ENCODE measurements around the gene INSR. TPM values are rescaled to one million over a fixed set of nuclear protein-coding genes. Genes with fewer than 3 reads are reported as not detected.

INSR gene
- total and polyA plus RNA-seq, 2 of the 8 experiments (the other 6 are each of a cell fraction or from before 2014, with no cell fraction given): 13.1 to 48.7 TPM

GRCh38 chr19:7331446-7331845 is 37.2 kb upstream of the INSR start:
- no peak overlapping the region for H2BK5ac ChIP-seq (ENCODE audit: low read depth, low read length)
- no peak overlapping the region for H2AK5ac ChIP-seq (ENCODE audit: low read depth, low read length)
- H4K20me1 ChIP-seq (replicated peaks in 1 of 2; ENCODE audit: control insufficient read depth in 1 of 2, insufficient read depth in 2 of 2, low read length in 2 of 2): peaks cover 0 to 6% of the 10 kb centered on the region in 2 experiments
- CTCF ChIA-PET (ENCODE audit: partially characterized antibody): no interaction called here
- POLR2A ChIA-PET (ENCODE audit: partially characterized antibody): no interaction called here
- H2BK15ac ChIP-seq (ENCODE audit: low read length): no peak overlapping the region
- H3K79me2 ChIP-seq (ENCODE audit: control insufficient read depth in 1 of 2, insufficient read depth in 2 of 2, low read length in 2 of 2): no peaks in the 10 kb centered on the region
- no peak overlapping the region for H2AFZ ChIP-seq (ENCODE audit: low read length)
- no peak overlapping the region for H2BK12ac ChIP-seq (ENCODE audit: low read depth, low read length)
- DNase-seq (ENCODE audit: low read depth in 1 of 2, low spot score in 2 of 2) (no peak), FAIRE-seq (no peak)
- H3K27ac ChIP-seq (ENCODE audit: low read depth, low read length): no peak overlapping the region
- H3K79me1 ChIP-seq (ENCODE audit: low read depth, low read length): no peaks in the 10 kb centered on the region
- no peak overlapping the region for H3K14ac ChIP-seq (ENCODE audit: insufficient read length)
- 79% methylated on average over 4 of the region's 4 CpGs; no CpG with 5 or more reads in 1 of the 2 experiments for WGBS, 2 experiments (ENCODE audit: extremely low coverage in 1 of 2, insufficient coverage in 1 of 2, insufficient read length in 1 of 2, insufficient replicate concordance in 2 of 2, low coverage in 1 of 2, low lambda C conversion rate in 2 of 2, missing lambda C conversion rate in 1 of 2)
- no peak overlapping the region for H3K9ac ChIP-seq (replicated peaks in 1 of 4; ENCODE audit: extremely low read depth in 1 of 4, low read depth in 3 of 4, low read length in 3 of 4)
- no peaks in the 10 kb centered on the region for H3K36me3 ChIP-seq (ENCODE audit: control insufficient read depth in 2 of 4, insufficient read depth in 4 of 4, low read length in 3 of 4)
- H3K56ac ChIP-seq (replicated peaks; ENCODE audit: insufficient read length, low read depth, low read length): peak overlapping the region; percentile 98
- peaks cover 0 to 7% of the 10 kb centered on the region in 2 experiments; a peak in 2 of 4 replicates for H3K9me3 ChIP-seq (ENCODE audit: insufficient read depth in 2 of 2, low read depth in 1 of 2, low read length in 1 of 2)
- H3K23me2 ChIP-seq (ENCODE audit: low read depth, low read length): peaks cover 7% of the 10 kb centered on the region; the same call in 1 of the 2 replicates
- no peak overlapping the region for H3K23ac ChIP-seq (ENCODE audit: insufficient read length)
- TF ChIP-seq USF2 (IDR thresholded peaks at IDR 0.05; ENCODE audit: low read length) (no peak), RNF2 (IDR thresholded peaks at IDR 0.05; ENCODE audit: borderline replicate concordance, low read depth, low read length, missing control alignments, poor library complexity, severe bottlenecking) (no peak), RXRA (IDR thresholded peaks at IDR 0.05; ENCODE audit: insufficient read depth, low read depth, low read length) (no peak), SIRT6 (IDR thresholded peaks at IDR 0.05; ENCODE audit: low read length) (no peak), RFX5 (IDR thresholded peaks at IDR 0.05; ENCODE audit: borderline replicate concordance, low read depth, low read length) (no peak), EP300 (IDR thresholded peaks at IDR 0.05; ENCODE audit: borderline replicate concordance in 1 of 2, low read depth in 2 of 2, low read length in 2 of 2) (no peak), JUN (IDR thresholded peaks at IDR 0.05; ENCODE audit: low read depth, low read length) (no peak), MAFK (IDR thresholded peaks at IDR 0.05; ENCODE audit: low read depth, low read length) (no peak)
- H3K4me2 ChIP-seq (ENCODE audit: insufficient read depth in 1 of 2, low read depth in 2 of 2, low read length in 2 of 2): no peak overlapping the region
- no peak overlapping the region for H4K91ac ChIP-seq (replicated peaks; ENCODE audit: insufficient read length, low read length)
- no peak overlapping the region for H4K8ac ChIP-seq (ENCODE audit: extremely low read depth, insufficient read depth, low read length)
- H4K5ac ChIP-seq (ENCODE audit: insufficient read length, low read depth, low read length): no peak overlapping the region
- no peak overlapping the region for H3K4me3 ChIP-seq (ENCODE audit: extremely low read depth in 1 of 4, insufficient read depth in 2 of 4, low read depth in 3 of 4, low read length in 4 of 4)
- no peak overlapping the region for H2BK20ac ChIP-seq (ENCODE audit: low read length)
- H3K27me3 ChIP-seq (replicated peaks in 1 of 4; ENCODE audit: control insufficient read depth in 3 of 4, extremely low read depth in 1 of 4, insufficient read depth in 3 of 4, low read length in 3 of 4): no peaks in the 10 kb centered on the region
- no peak overlapping the region for H3K18ac ChIP-seq (ENCODE audit: extremely low read depth, low read length)
- no peaks in the 10 kb centered on the region for H3K4me1 ChIP-seq (replicated peaks in 1 of 4; ENCODE audit: control insufficient read depth in 3 of 4, insufficient read depth in 4 of 4, low read length in 3 of 4)
- no peak overlapping the region for H3K4ac ChIP-seq (replicated peaks; ENCODE audit: insufficient read length, low read depth, low read length)
- no peak overlapping the region for H2BK120ac ChIP-seq (replicated peaks; ENCODE audit: low read depth, low read length)

Measured in H1 (cell line).